Endothelial cell of umbilical vein (primary cell): Measurements from ENCODE around the gene LRRC7. TPM values are rescaled to one million over a fixed set of nuclear protein-coding genes. Genes with fewer than 3 reads are reported as not detected.

Experiments
- BruUV-seq: library from RNA; stranded (reverse); fragments of 400-500 nt; replicated peaks from 2 replicates; lab custom pipeline; 2021; lab: Mats Ljungman, UMichigan
- CTCF ChIA-PET: fragments of 300-600, 350-600 bp; sonication (Branson Sonifier 250); formaldehyde crosslinking; loops from one replicate; lab custom pipeline; 2021; ENCODE audit warnings: antibody characterized with exemption, inconsistent platforms; lab: Charles Lee
- POLR2A ChIA-PET: fragments of 300-600, 350-600 bp; sonication (Branson Sonifier 250); formaldehyde crosslinking; loops from one replicate; lab custom pipeline; 2021; ENCODE audit warnings: antibody characterized with exemption, inconsistent platforms; lab: Charles Lee
- DNase-seq: peaks from one replicate; pipeline ENCODE4 v3.0.0-alpha.2; 2011; ENCODE audit warnings: low read depth, low spot score
- FAIRE-seq: peaks from 2 replicates; lab custom pipeline; 2011; peaks lifted over from hg19 to GRCh38; lab: Jason Lieb, UNC
- H2AFZ ChIP-seq: 2 replicates; pipeline ENCODE4 v1.6.0; 2012; ENCODE audit warnings: low read depth, low read length, control low read depth, inconsistent platforms
- H3K27ac ChIP-seq: 2 replicates; pipeline ENCODE4 v1.5.1; 2011; ENCODE audit warnings: low read depth, mild to moderate bottlenecking, control low read depth, low read length, moderate library complexity; ENCODE audit not compliant: insufficient read depth
- H3K27me3 ChIP-seq, 2 experiments: 2 replicates each; pipeline versions ENCODE4 v1.6.0 to v1.6.1; 2011; ENCODE audit warnings: low read length in 2 of 2, mixed read lengths in 1 of 2; ENCODE audit not compliant: control insufficient read depth in 2 of 2, insufficient read depth in 2 of 2
- H3K36me3 ChIP-seq, 2 experiments: 2 replicates in 1 of 2; 3 replicates in 1 of 2; pipeline ENCODE4 v1.5.1; 2011; ENCODE audit warnings: low read length in 2 of 2, mild to moderate bottlenecking in 1 of 2, moderate library complexity in 1 of 2; ENCODE audit not compliant: control insufficient read depth in 2 of 2, insufficient read depth in 2 of 2; ENCODE audit errors: extremely low read depth in 1 of 2
- H3K4me1 ChIP-seq: 3 replicates; pipeline ENCODE4 v1.5.1; 2011; ENCODE audit warnings: mild to moderate bottlenecking, low read length; ENCODE audit not compliant: control insufficient read depth, insufficient read depth; ENCODE audit errors: extremely low read depth
- H3K4me2 ChIP-seq: 2 replicates; pipeline ENCODE4 v1.6.1; 2011; ENCODE audit warnings: low read length, control low read depth, mixed read lengths; ENCODE audit not compliant: insufficient read depth
- H3K4me3 ChIP-seq, 3 experiments: fragments of 200-600 bp in 1 of 3; sonication (generic), shearing (Covaris generic) in 1 of 3; replicated peaks in 1 of 3; 2 replicates each; pipeline ENCODE4 v1.5.1; 2011 to 2016; ENCODE audit warnings: control low read depth in 3 of 3, low read length in 3 of 3, mild to moderate bottlenecking in 2 of 3, inconsistent platforms in 1 of 3, low read depth in 1 of 3, moderate library complexity in 1 of 3; ENCODE audit not compliant: insufficient read depth in 1 of 3
- H3K79me2 ChIP-seq: 2 replicates; pipeline ENCODE4 v1.6.0; 2012; ENCODE audit warnings: low read length, inconsistent platforms; ENCODE audit not compliant: control insufficient read depth, insufficient read depth
- H3K9ac ChIP-seq: replicated peaks from 2 replicates; pipeline ENCODE3; 2011; ENCODE audit warnings: low read length, control low read depth; ENCODE audit not compliant: insufficient read depth; ENCODE audit errors: extremely low read depth
- H3K9me1 ChIP-seq: replicated peaks from 3 replicates; pipeline ENCODE4 v1.6.0; 2011; ENCODE audit warnings: mild to moderate bottlenecking, low read length; ENCODE audit not compliant: control insufficient read depth, insufficient read depth; ENCODE audit errors: extremely low read depth
- H3K9me3 ChIP-seq: replicated peaks from 2 replicates; pipeline ENCODE4 v1.5.1; 2012; ENCODE audit warnings: low read length, inconsistent platforms; ENCODE audit not compliant: control insufficient read depth, insufficient read depth
- H4K20me1 ChIP-seq: replicated peaks from 2 replicates; pipeline ENCODE3; 2011; ENCODE audit warnings: mild to moderate bottlenecking, low read length; ENCODE audit not compliant: control insufficient read depth, insufficient read depth; ENCODE audit errors: extremely low read depth
- EZH2 ChIP-seq: IDR thresholded peaks from 2 replicates; pipeline ENCODE4 v1.6.1; 2012; ENCODE audit warnings: borderline replicate concordance, low read depth, mild to moderate bottlenecking, moderate library complexity, low read length, inconsistent platforms; ENCODE audit not compliant: severe bottlenecking
- FOS ChIP-seq: IDR thresholded peaks from 2 replicates; pipeline ENCODE4 v1.6.1; 2011; ENCODE audit warnings: mild to moderate bottlenecking, low read length, moderate library complexity, borderline replicate concordance; ENCODE audit not compliant: insufficient read depth
- GATA2 ChIP-seq: IDR thresholded peaks from 2 replicates; pipeline ENCODE4 v1.7.0; 2011; ENCODE audit warnings: low read depth, mild to moderate bottlenecking, moderate library complexity, mixed read lengths, low read length; ENCODE audit not compliant: insufficient read length, insufficient read depth
- JUN ChIP-seq: IDR thresholded peaks from 2 replicates; pipeline ENCODE4 v1.6.1; 2011; ENCODE audit warnings: borderline replicate concordance, low read depth; ENCODE audit not compliant: insufficient read length, insufficient read depth
- MAX ChIP-seq: IDR thresholded peaks from 2 replicates; pipeline ENCODE4 v1.6.1; 2011; ENCODE audit not compliant: insufficient read depth, insufficient read length
- MYC ChIP-seq: IDR thresholded peaks from one replicate; pipeline ENCODE4 v1.6.1; 2011; ENCODE audit warnings: mild to moderate bottlenecking, low read depth, low read length
- POLR2A ChIP-seq: IDR thresholded peaks from 2 replicates; pipeline ENCODE4 v1.6.1; 2012; ENCODE audit warnings: low read depth, mild to moderate bottlenecking, control low read depth, low read length
- POLR2AphosphoS5 ChIP-seq: IDR thresholded peaks from 2 replicates; pipeline ENCODE4 v1.6.1; 2012; ENCODE audit warnings: low read depth, mild to moderate bottlenecking, control low read depth, low read length, moderate library complexity; ENCODE audit not compliant: insufficient read depth
- dilution Hi-C: fragments of 300-500 bp; cut with MboI; formaldehyde crosslinking; loops from one replicate; pipeline ENCODE4 v1.15.0; 2019; ENCODE audit warnings: low sequenced_read_pairs; ENCODE audit not compliant: extremely low pct_ligation_motif_present
- intact Hi-C: fragments of 100-400 bp; cut with micrococcal nuclease; formaldehyde crosslinking; loops from one replicate; pipeline ENCODE4 v1.10.0; 2022
- polyA plus RNA-seq, 4 experiments: library from polyadenylated mRNA; depleted of rRNA in 3 of 4; stranded (reverse) in 3 of 4; unstranded in 1 of 4; fragments of >200 nt; gene quantifications; 2 replicates each; pipeline versions ENCODE4 v1.2.1 to v1.2.3, GENCODE V29; 2011 to 2012; ENCODE audit warnings: missing spikeins in 1 of 4
- total RNA-seq: library from RNA; stranded (reverse); gene quantifications from 2 replicates; pipeline ENCODE4 v1.2.3, GENCODE V29; 2021
- TF ChIP-seq, protein P1 (sequence below), 2 donors: IDR thresholded peaks; 1 replicate in 1 of 2; 2 replicates in 1 of 2; pipeline ENCODE4 v1.5.1; 2011; ENCODE audit warnings: low read length in 2 of 2, mild to moderate bottlenecking in 2 of 2, moderate library complexity in 2 of 2, control low read depth in 1 of 2, inconsistent platforms in 1 of 2, low read depth in 1 of 2; ENCODE audit not compliant: insufficient read depth in 1 of 2; ENCODE audit errors: extremely low read depth in 1 of 2

Gene LRRC7
- total and polyA plus RNA-seq, 2 donors (not counting 3 experiments of a cell fraction or from before 2014, with no cell fraction given) = 0.11 to 0.58 TPM

GRCh38 chr1:69527273-69527672 is 40.4 kb upstream of the LRRC7 start:
- dilution Hi-C loops = no loop called here
- no TSS peak for BruUV-seq
- CTCF ChIA-PET = no interaction called here

More at GRCh38 chr1:69527273-69527672, 40.4 kb upstream of the LRRC7 start:
- POLR2A ChIA-PET = no interaction called here
- Histone ChIP-seq H3K9ac (no peak overlapping the region), H3K4me3 (no peak overlapping the region), H4K20me1 (no peaks in the 10 kb centered on the region), H3K9me3 (no peaks in the 10 kb centered on the region), H3K4me2 (no peak overlapping the region), H3K79me2 (no peaks in the 10 kb centered on the region), H2AFZ (no peak overlapping the region), H3K27me3 (no peaks in the 10 kb centered on the region), H3K9me1 (no peaks in the 10 kb centered on the region), H3K27ac (no peak overlapping the region), H3K36me3 (no peaks in the 10 kb centered on the region), H3K4me1 (no peaks in the 10 kb centered on the region)
- no peak for FAIRE-seq
- DNase-seq = no peak
- intact Hi-C loops = no loop called here
- TF ChIP-seq MYC (no peak), POLR2A (no peak), EZH2 (no peak), POLR2AphosphoS5 (no peak), MAX (no peak), JUN (no peak), GATA2 (no peak), FOS (no peak)
- TF ChIP-seq, protein P1, sequence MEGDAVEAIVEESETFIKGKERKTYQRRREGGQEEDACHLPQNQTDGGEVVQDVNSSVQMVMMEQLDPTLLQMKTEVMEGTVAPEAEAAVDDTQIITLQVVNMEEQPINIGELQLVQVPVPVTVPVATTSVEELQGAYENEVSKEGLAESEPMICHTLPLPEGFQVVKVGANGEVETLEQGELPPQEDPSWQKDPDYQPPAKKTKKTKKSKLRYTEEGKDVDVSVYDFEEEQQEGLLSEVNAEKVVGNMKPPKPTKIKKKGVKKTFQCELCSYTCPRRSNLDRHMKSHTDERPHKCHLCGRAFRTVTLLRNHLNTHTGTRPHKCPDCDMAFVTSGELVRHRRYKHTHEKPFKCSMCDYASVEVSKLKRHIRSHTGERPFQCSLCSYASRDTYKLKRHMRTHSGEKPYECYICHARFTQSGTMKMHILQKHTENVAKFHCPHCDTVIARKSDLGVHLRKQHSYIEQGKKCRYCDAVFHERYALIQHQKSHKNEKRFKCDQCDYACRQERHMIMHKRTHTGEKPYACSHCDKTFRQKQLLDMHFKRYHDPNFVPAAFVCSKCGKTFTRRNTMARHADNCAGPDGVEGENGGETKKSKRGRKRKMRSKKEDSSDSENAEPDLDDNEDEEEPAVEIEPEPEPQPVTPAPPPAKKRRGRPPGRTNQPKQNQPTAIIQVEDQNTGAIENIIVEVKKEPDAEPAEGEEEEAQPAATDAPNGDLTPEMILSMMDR (IDR thresholded peaks at IDR 0.05; ENCODE audit: extremely low read depth in 1 of 2, insufficient read depth in 1 of 2, low read depth in 1 of 2, low read length in 2 of 2) = no peak
